ENCODE data around the gene GRIK4. TPM values are rescaled to one million over a fixed set of nuclear protein-coding genes. Genes with fewer than 3 reads are reported as not detected.

The GRIK4 gene
- total and polyA plus RNA-seq, 11 donors, result 0.04 to 0.45 (median 0.12) TPM; not detected in 6

DNA sequence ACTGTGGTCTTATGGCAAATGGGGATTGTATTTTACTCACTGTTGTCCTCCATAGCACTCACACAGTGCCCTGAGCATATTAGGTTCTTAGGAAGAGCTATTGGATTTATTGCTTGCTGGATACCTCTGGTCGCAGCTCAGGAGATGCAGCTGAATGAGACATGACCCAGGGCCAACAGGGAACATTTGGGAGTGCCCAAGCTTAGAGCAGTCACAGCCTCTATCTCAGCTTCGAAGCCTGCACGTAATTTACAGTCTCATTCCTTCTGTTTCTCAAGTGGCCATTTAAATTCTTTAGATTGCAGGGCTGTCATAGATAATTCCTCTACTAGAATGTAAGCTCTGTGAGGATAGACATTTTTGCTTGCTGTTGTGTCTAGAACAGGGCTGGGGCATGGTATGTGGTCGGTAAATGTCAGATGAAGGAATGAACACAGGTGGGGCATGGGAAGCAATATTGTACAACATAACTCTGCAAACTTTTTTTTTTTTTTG is 192.8 kb downstream of the GRIK4 start:
- no peaks in the 10 kb centered on the region for H3K36me3 ChIP-seq
- ATAC-seq (no peak), DNase-seq (no peak)
- H3K27ac ChIP-seq, result no peak overlapping the region
- 47 to 55% (median 49%) methylated on average over 4 of the region's 4 CpGs for WGBS, 4 donors
- intact Hi-C loops (cut with DNase I), result no loop called here
- peaks cover 0 to 4% (median 0%) of the 10 kb centered on the region in 9 donors for H3K27me3 ChIP-seq
- TF ChIP-seq POLR2A (IDR thresholded peaks at IDR 0.05), result no peak
- H3K9me3 ChIP-seq, result peaks cover 0 to 33% (median 5%) of the 10 kb centered on the region in 12 donors
- H3K4me1 ChIP-seq, result peaks cover 0 to 7% (median 0%) of the 10 kb centered on the region in 12 donors
- H3K4me3 ChIP-seq, result no peak overlapping the region

GRCh38 chr11:120706257-120706656 is 194.7 kb downstream of the GRIK4 start:
- WGBS, 4 donors, result 68 to 89% (median 78%) methylated on average over 5 of the region's 5 CpGs
- ATAC-seq (no peak), DNase-seq (no peak)

DNA sequence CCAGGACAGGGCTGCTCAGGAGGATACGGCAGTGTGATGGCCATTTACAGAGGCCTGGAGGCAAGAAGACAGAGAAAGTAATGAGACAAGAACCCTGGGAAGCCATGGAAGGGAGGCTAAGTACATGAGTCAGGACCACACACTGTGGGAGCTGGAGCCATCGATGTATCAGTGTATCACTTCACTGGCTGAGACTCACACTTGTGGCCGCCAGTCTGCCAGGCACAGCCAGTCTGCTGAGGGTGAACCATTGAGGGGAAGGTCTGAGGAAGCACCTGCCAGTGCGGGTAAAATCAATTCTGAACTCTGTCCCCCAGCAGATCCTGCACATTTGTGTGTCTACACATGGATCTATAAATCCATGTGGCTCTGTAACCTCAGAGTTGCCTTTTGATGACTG is 195.6 kb downstream of the GRIK4 start:
- no peaks in the 10 kb centered on the region for H3K36me3 ChIP-seq
- intact Hi-C loops (cut with DNase I), result no loop called here
- no peak overlapping the region for H3K27ac ChIP-seq
- H3K27me3 ChIP-seq, result peaks cover 0 to 4% (median 0%) of the 10 kb centered on the region in 9 donors
- H3K4me1 ChIP-seq, result peaks cover 0 to 11% (median 2%) of the 10 kb centered on the region in 12 donors
- no peak overlapping the region for H3K4me3 ChIP-seq
- WGBS, 4 donors, result 85 to 94% (median 90%) methylated on average over 4 of the region's 4 CpGs
- peaks cover 0 to 33% (median 5%) of the 10 kb centered on the region in 12 donors for H3K9me3 ChIP-seq
- ATAC-seq (no peak), DNase-seq (no peak)
- TF ChIP-seq CTCF (IDR thresholded peaks at IDR 0.05) (no peak), POLR2A (IDR thresholded peaks at IDR 0.05) (no peak)

More at GRCh38 chr11:120706257-120706656, 194.7 kb downstream of the GRIK4 start:
- H3K27me3 ChIP-seq, result peaks cover 0 to 4% (median 0%) of the 10 kb centered on the region in 9 donors
- peaks cover 0 to 11% (median 2%) of the 10 kb centered on the region in 12 donors for H3K4me1 ChIP-seq
- H3K4me3 ChIP-seq, result no peak overlapping the region
- H3K9me3 ChIP-seq, result peaks cover 0 to 33% (median 5%) of the 10 kb centered on the region in 12 donors
- no peak for TF ChIP-seq POLR2A (IDR thresholded peaks at IDR 0.05)
- TF ChIP-seq CTCF (IDR thresholded peaks at IDR 0.05), result no peak
- intact Hi-C loops (cut with DNase I), result no loop called here
- H3K27ac ChIP-seq, result no peak overlapping the region
- no peaks in the 10 kb centered on the region for H3K36me3 ChIP-seq

- no peak overlapping the region for H3K4me3 ChIP-seq
- WGBS, 4 donors, result 69 to 92% (median 82%) methylated on average over 2 of the region's 2 CpGs
- H3K27ac ChIP-seq, result no peak overlapping the region
- no peaks in the 10 kb centered on the region for H3K36me3 ChIP-seq
- H3K4me1 ChIP-seq, result peaks cover 0 to 11% (median 2%) of the 10 kb centered on the region in 12 donors
- no peak for TF ChIP-seq POLR2A (IDR thresholded peaks at IDR 0.05)
- TF ChIP-seq CTCF (IDR thresholded peaks at IDR 0.05), result no peak
- H3K9me3 ChIP-seq, result peaks cover 0 to 33% (median 5%) of the 10 kb centered on the region in 12 donors
- intact Hi-C loops (cut with DNase I), result no loop called here
- ATAC-seq, result no peak
- peaks cover 0 to 4% (median 0%) of the 10 kb centered on the region in 9 donors for H3K27me3 ChIP-seq
- DNase-seq, result no peak
Observed at GRCh38 chr11:120707663-120708062, 196.1 kb downstream of the GRIK4 start.
